NCI-H2227 treated with DMSO at 0.1 percent for 48 hours (cell line): ENCODE measurements around the gene CEP104.

Source experiments
- DNase-seq: peaks from one replicate; lab custom pipeline; 2025; lab: John Stamatoyannopoulos, UW

CEP104 gene

DNA sequence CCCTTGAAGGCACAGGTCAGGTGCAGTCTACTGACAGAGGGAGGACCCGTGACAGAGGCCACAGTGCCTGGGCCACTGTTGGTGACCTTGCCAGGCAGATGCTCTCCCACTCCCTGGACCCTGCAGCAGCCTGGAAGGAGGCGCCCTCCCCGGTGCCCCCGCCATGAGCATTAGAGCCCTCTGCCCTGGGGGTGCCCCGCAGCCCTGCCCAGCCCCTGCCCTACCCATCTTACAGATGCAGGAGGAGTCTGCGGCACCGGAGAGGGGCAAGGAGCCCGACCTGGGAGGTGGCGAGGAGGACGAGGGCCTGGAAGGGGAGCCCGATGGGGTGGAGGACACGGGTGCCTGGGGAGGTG is 94.2 kb downstream of the CEP104 start:
- DNase-seq: no peak

DNA sequence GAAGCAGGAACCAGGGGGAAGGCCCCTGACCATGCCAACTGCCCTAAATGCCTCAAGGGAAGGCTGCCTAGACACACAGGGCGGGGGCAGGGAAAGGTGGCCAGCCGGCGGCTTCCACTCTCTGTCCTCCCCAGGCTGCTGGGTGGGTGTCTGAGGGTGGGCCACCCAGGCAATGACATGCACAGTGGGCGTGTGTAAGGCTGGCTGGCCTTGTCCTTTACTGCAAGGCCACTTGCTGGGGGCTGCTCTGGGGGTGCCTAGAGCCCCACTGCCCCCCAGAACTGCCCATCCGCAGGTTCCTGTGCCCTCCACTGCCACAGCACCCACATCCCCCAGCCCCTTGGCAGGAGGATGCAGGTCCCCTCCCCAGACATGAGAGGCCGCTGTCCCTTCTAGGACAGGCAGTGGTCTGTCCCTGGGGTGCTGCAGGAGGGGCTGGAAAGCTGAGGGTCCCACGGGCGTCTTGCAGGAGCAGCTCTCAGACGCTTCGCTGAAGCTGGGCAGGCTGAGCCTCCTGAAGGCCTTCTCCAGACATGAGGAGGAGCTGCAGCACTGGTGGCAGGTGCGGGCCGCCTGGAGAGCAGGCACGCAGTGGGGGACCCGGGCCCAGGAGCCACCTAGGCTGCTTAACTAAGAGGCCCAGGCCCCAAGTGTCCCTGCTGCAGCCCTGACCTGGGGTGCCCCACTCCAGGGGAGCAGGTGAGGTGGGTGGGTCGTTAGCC is 94.7 kb downstream of the CEP104 start:
- DNase-seq: no peak
